Measurements from ENCODE around the gene NR5A2. TPM values are rescaled to one million over a fixed set of nuclear protein-coding genes. Genes with fewer than 3 reads are reported as not detected.

The NR5A2 gene
- total RNA-seq, 1 donor from 2014 or later = not detected

DNA sequence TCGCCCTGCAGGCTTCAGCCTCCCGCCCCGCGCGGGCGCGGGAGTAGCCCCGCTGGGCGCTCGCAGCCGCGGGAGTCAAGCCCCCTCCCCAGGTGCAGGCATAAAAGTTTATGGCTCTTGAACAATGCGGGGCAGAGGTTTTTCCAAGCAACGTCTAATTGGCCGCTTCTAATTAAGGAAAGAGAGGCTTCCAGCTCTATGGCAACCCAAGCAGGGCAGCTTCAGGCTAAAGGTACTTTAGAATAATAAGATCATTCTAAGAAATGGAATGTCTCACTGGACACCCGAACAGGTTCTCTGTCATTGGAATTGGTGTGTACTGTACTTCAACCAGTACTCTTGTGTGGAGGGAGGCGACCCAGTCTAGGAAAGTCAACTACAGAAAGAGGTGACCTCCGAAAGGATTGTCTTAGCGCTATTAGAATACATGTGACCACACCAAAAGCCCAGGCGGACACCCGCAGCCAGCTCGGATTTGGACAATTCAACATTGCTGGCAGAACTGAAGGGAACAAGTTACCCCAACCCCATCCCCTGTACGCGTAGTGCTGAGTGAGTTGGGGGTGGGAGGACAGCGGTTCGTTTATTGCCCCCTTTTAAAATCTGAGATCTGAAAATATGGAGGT lies 12.5 kb downstream of the NR5A2 start:
- TF ChIP-seq, protein P1, sequence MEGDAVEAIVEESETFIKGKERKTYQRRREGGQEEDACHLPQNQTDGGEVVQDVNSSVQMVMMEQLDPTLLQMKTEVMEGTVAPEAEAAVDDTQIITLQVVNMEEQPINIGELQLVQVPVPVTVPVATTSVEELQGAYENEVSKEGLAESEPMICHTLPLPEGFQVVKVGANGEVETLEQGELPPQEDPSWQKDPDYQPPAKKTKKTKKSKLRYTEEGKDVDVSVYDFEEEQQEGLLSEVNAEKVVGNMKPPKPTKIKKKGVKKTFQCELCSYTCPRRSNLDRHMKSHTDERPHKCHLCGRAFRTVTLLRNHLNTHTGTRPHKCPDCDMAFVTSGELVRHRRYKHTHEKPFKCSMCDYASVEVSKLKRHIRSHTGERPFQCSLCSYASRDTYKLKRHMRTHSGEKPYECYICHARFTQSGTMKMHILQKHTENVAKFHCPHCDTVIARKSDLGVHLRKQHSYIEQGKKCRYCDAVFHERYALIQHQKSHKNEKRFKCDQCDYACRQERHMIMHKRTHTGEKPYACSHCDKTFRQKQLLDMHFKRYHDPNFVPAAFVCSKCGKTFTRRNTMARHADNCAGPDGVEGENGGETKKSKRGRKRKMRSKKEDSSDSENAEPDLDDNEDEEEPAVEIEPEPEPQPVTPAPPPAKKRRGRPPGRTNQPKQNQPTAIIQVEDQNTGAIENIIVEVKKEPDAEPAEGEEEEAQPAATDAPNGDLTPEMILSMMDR (IDR thresholded peaks at IDR 0.05; ENCODE audit: insufficient read depth, low read length, severe bottlenecking) = no peak
- Histone ChIP-seq H3K36me3 (ENCODE audit: control insufficient read depth, insufficient read depth, low read length) (no peaks in the 10 kb centered on the region), H3K27me3 (ENCODE audit: control insufficient read depth, insufficient read depth, low read length) (peaks cover 72% of the 10 kb centered on the region), H3K4me3 (ENCODE audit: low read depth, low read length) (peak overlapping the region; percentile 25)
- FAIRE-seq (no peak), DNase-seq (ENCODE audit: low read depth) (no peak)

DNA sequence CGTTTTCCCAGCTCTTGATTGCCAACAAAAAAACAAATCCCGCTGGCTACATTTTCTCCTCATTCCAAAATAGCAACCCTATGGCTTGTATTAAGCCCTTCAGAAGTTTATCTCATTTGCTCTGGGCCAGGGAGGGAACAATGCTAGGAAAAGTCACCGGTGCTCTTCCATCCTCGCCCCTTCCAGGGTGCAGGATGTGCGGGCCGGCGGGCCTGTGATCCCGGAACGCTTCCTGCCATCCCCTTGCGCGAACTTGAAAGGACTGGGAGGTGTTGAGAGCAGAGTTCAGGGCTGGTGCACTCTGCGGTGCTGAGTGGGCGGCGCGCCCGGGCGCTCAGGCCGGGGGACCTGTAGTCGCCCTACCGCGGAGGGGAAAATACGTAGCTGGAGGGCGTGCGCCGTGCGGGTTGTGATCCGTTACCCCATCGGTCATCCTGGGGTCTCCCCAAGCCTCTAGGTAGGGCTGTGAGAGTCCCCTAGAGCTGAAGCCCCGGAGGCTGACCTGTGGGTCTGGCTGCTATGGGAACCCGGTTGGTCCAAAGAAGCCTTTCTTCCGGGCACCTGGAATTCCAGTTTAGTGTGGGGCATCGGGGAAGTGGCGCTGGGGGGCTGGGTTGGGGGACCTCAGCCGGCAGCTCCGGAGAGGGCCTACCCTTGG lies 13.1 kb downstream of the NR5A2 start:
- TF ChIP-seq, protein P1 (IDR thresholded peaks at IDR 0.05; ENCODE audit: insufficient read depth, low read length, severe bottlenecking) = no peak
- DNase-seq (ENCODE audit: low read depth) (no peak), FAIRE-seq (no peak)
- Histone ChIP-seq H3K27me3 (ENCODE audit: control insufficient read depth, insufficient read depth, low read length) (peaks cover 69% of the 10 kb centered on the region), H3K4me3 (ENCODE audit: low read depth, low read length) (no peak overlapping the region), H3K36me3 (ENCODE audit: control insufficient read depth, insufficient read depth, low read length) (no peaks in the 10 kb centered on the region)

DNA sequence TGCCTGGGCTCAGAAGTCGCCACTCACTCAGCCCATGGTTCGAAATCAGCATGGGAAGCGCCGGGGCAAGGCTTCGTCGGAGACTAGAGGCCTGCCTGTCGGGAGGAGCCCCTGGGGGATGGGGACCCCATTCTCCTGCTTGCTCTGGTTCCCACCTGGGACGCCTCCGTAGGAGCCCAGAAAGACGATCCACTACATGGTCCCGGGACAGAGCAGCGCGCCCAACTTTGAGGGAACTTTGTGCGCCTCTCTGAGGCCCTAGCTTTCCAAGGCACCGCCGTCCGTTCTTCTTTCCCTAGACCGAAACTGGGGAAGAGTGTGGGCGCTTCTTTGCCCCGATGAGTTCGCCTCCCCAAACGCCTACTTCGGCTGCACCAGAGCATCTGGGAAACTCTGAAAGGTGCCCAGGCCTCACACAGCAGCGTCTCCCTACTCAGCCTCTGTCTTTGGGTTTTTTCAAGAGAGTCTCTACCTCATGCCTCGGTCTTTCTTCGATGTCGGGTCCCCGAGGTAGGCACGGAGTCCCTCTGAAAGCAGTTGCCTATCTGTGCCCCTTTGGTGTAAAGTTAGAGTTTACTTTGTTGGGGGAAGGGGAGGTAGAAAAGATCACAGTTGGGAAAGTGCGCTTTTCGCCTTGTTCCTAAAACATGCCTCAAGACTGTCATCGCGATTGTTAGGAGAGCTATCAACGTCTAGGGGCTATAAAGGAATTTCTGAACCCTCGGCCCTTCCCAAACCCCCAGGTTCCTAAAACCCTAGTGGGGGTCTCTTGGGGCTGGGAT lies 14.0 kb downstream of the NR5A2 start:
- no peak for FAIRE-seq
- no peak overlapping the region for H3K4me3 ChIP-seq (ENCODE audit: low read depth, low read length)
- peaks cover 59% of the 10 kb centered on the region for H3K27me3 ChIP-seq (ENCODE audit: control insufficient read depth, insufficient read depth, low read length)
- H3K36me3 ChIP-seq (ENCODE audit: control insufficient read depth, insufficient read depth, low read length) = no peaks in the 10 kb centered on the region
- TF ChIP-seq, protein P1 (IDR thresholded peaks at IDR 0.05; ENCODE audit: insufficient read depth, low read length, severe bottlenecking) = no peak
- no peak for DNase-seq (ENCODE audit: low read depth)

- DNase-seq (ENCODE audit: low read depth) = no peak
- Histone ChIP-seq H3K27me3 (ENCODE audit: control insufficient read depth, insufficient read depth, low read length) (peaks cover 53% of the 10 kb centered on the region), H3K4me3 (ENCODE audit: low read depth, low read length) (no peak overlapping the region), H3K36me3 (ENCODE audit: control insufficient read depth, insufficient read depth, low read length) (no peaks in the 10 kb centered on the region)
- TF ChIP-seq, protein P1 (IDR thresholded peaks at IDR 0.05; ENCODE audit: insufficient read depth, low read length, severe bottlenecking) = no peak
- no peak for FAIRE-seq
Measured at GRCh38 chr1:200042119-200042551, 14.6 kb downstream of the NR5A2 start.

DNA sequence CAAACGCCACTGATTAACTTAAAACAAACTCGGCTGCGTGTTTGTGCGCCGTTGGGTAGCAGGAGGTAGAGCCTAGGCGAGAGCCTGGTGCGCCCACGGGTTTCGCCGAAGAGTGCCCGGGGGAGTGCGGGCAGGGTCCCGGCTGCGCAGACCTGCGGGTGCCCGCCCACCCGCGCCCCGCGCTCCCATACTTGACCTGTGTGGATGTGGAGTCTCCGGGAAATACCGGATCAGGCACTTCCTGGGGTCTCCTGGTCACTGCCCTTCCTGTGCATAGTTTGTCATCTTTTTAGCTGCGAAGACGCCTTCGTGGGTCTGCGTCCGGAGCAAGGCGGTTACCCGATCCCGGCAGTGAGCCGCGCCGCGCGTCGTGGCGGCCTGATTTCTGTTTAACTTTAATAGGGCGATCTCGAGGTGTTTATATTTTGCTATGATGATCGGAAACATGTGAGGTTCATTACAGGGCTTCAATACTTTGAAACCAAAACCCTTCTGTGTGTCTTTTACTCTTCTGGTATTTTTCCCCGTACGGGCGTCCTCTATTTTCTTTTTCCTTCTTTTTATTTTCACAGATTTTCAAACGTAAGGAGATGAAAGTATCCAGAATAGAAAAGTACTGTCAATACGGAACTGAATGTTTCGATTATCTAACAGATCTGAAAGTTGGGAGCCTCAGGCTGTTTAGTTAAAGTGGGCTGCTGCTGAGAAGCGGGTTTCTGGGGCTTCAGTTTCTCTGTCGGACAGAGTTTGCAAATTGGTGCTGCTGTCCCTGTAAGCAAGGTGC lies 15.2 kb downstream of the NR5A2 start:
- no peak overlapping the region for H3K4me3 ChIP-seq (ENCODE audit: low read depth, low read length)
- FAIRE-seq = no peak

More for the DNA sequence above, 15.2 kb downstream of the NR5A2 start:
- no peak for DNase-seq (ENCODE audit: low read depth)
- Histone ChIP-seq H3K36me3 (ENCODE audit: control insufficient read depth, insufficient read depth, low read length) (no peaks in the 10 kb centered on the region), H3K27me3 (ENCODE audit: control insufficient read depth, insufficient read depth, low read length) (peaks cover 51% of the 10 kb centered on the region)
- TF ChIP-seq, protein P1 (IDR thresholded peaks at IDR 0.05; ENCODE audit: insufficient read depth, low read length, severe bottlenecking) = no peak
